Measurements from ENCODE around the gene PSME1. TPM values are rescaled to one million over a fixed set of nuclear protein-coding genes. Genes with fewer than 3 reads are reported as not detected.

Gene PSME1
- total and polyA plus RNA-seq, 10 of the 15 experiments (the other 5 are each of a cell fraction or from before 2014, with no cell fraction given), result 250 to 1,378 (median 412) TPM

GRCh38 chr14:24122416-24122815 is 13.6 kb upstream of the PSME1 start:
- no TSS peak for BruUV-seq (replicated peaks)
- peaks cover 19% of the 10 kb centered on the region for H3K4me1 ChIP-seq (ENCODE audit: control insufficient read depth, insufficient read depth, low read length)
- no peak for ATAC-seq
- POLR2A ChIA-PET, result interaction anchor here (17.1 kb wide), 1 partner anchor 14 kb away, joined by 276 read pairs; the partner anchor contains the start of genes EMC9, FITM1 and PSME1
- no peak overlapping the region for H3K4me3 ChIP-seq
- H4K20me1 ChIP-seq (ENCODE audit: control insufficient read depth, insufficient read depth), result no peaks in the 10 kb centered on the region
- FAIRE-seq, result no peak
- 89% methylated on average over 3 of the region's 4 CpGs for WGBS (ENCODE audit: insufficient coverage, insufficient replicate concordance, low lambda C conversion rate, missing lambda C conversion rate)
- TF ChIP-seq CREB1 (IDR thresholded peaks at IDR 0.05; ENCODE audit: low read depth) (no peak), RFX5 (IDR thresholded peaks at IDR 0.05; ENCODE audit: low read depth, low read length) (no peak), MEF2A (IDR thresholded peaks at IDR 0.05; ENCODE audit: insufficient read depth, low read depth, low read length) (no peak), CBX3 (IDR thresholded peaks at IDR 0.05; ENCODE audit: borderline replicate concordance, low read depth) (no peak), ZNF24 (IDR thresholded peaks at IDR 0.05) (no peak), BMI1 (IDR thresholded peaks at IDR 0.05; ENCODE audit: borderline replicate concordance) (no peak)
- H3K27ac ChIP-seq (ENCODE audit: control insufficient read depth, insufficient read depth), result no peak overlapping the region
- SMC1A ChIA-PET (ENCODE audit: uncharacterized antibody, unreplicated experiment), result interaction anchor here (0.7 to 1.2 kb wide), 2 partner anchors 9 to 32 kb away, joined by 4 read pairs; no protein-coding TSS in a partner anchor
- H3K79me2 ChIP-seq (ENCODE audit: control insufficient read depth, insufficient read depth, low read length), result no peaks in the 10 kb centered on the region
- no peak for DNase-seq (ENCODE audit: low read depth, low spot score)
- RAD21 ChIA-PET (ENCODE audit: unreplicated experiment), result no interaction called here
- intact Hi-C loops (cut with micrococcal nuclease; ENCODE audit: unreplicated experiment) (no loop called here), in situ Hi-C loops (cut with MboI) (loop anchor here (25.0 kb wide), 1 partner anchor 810 kb away; the partner anchor contains the start of genes BCL2L2, PABPN1 and PPP1R3E)
- H3K27me3 ChIP-seq (replicated peaks in 1 of 2; ENCODE audit: control insufficient read depth in 2 of 2, insufficient read depth in 2 of 2, low read length in 1 of 2), result no peaks in the 10 kb centered on the region
- no peak overlapping the region for H3K4me2 ChIP-seq (ENCODE audit: control insufficient read depth, insufficient read depth)
- peaks cover 15 to 23% of the 10 kb centered on the region in 2 experiments for H3K36me3 ChIP-seq (ENCODE audit: control insufficient read depth in 2 of 2, insufficient read depth in 2 of 2, low read length in 1 of 2)
- H3K9ac ChIP-seq (ENCODE audit: control insufficient read depth, insufficient read depth, low read length), result no peak overlapping the region
- no peak overlapping the region for H2AFZ ChIP-seq (ENCODE audit: control insufficient read depth, low read depth, low read length)
- H3K9me3 ChIP-seq (replicated peaks; ENCODE audit: control insufficient read depth, insufficient read depth, low read length), result no peaks in the 10 kb centered on the region
- CTCF ChIA-PET, result interaction anchor here (0.6 to 0.8 kb wide), 2 partner anchors 13 to 14 kb away, joined by 3 read pairs; no protein-coding TSS in a partner anchor

- ChIA-PET POLR2A (interaction anchor here (2.5 to 17.1 kb wide), 3 partner anchors 7 to 23 kb away, joined by 12 to 276 read pairs (median 52); partner anchors contain the start of genes DCAF11, EMC9, FITM1 and NRL), RAD21 (ENCODE audit: unreplicated experiment) (interaction anchor here (1.3 to 1.7 kb wide), 2 partner anchors 13 to 15 kb away, joined by 3 to 9 read pairs; partner anchors contain the start of gene PSME1), CTCF (interaction anchor here (0.7 kb wide), 1 partner anchor 8 kb away, joined by 5 read pairs; the partner anchor contains the start of genes DCAF11 and NRL), SMC1A (ENCODE audit: uncharacterized antibody, unreplicated experiment) (interaction anchor here (1.2 to 6.1 kb wide), 5 partner anchors 7 to 39 kb away, joined by 4 to 47 read pairs (median 7); partner anchors contain the start of genes DCAF11, IRF9 and NRL)
- Histone ChIP-seq H4K20me1 (ENCODE audit: control insufficient read depth, insufficient read depth) (no peaks in the 10 kb centered on the region), H2AFZ (ENCODE audit: control insufficient read depth, low read depth, low read length) (no peak overlapping the region), H3K36me3 (ENCODE audit: control insufficient read depth in 2 of 2, insufficient read depth in 2 of 2, low read length in 1 of 2) (peaks cover 13 to 18% of the 10 kb centered on the region in 2 experiments), H3K9me3 (replicated peaks; ENCODE audit: control insufficient read depth, insufficient read depth, low read length) (no peaks in the 10 kb centered on the region), H3K27me3 (replicated peaks in 1 of 2; ENCODE audit: control insufficient read depth in 2 of 2, insufficient read depth in 2 of 2, low read length in 1 of 2) (no peaks in the 10 kb centered on the region), H3K4me2 (ENCODE audit: control insufficient read depth, insufficient read depth) (peak overlapping the region; percentile 46; the same call in 1 of the 2 replicates), H3K4me1 (ENCODE audit: control insufficient read depth, insufficient read depth, low read length) (peaks cover 24% of the 10 kb centered on the region), H3K9ac (ENCODE audit: control insufficient read depth, insufficient read depth, low read length) (no peak overlapping the region; the same call in 1 of the 2 replicates), H3K79me2 (ENCODE audit: control insufficient read depth, insufficient read depth, low read length) (no peaks in the 10 kb centered on the region), H3K4me3 (no peak overlapping the region), H3K27ac (ENCODE audit: control insufficient read depth, insufficient read depth) (peak overlapping the region; percentile 78)
- DNase-seq (ENCODE audit: low read depth, low spot score) (no peak), FAIRE-seq (no peak), ATAC-seq (no peak)
- intact Hi-C loops (cut with micrococcal nuclease; ENCODE audit: unreplicated experiment) (no loop called here), in situ Hi-C loops (cut with MboI) (loop anchor here (25.0 kb wide), 1 partner anchor 811 kb away; the partner anchor contains the start of genes BCL2L2, PABPN1 and PPP1R3E)
- BruUV-seq (replicated peaks), result no TSS peak
- 98% methylated on average over 8 of the region's 8 CpGs for WGBS (ENCODE audit: insufficient coverage, insufficient replicate concordance, low lambda C conversion rate, missing lambda C conversion rate)
- no peak for TF ChIP-seq TCF7 (IDR thresholded peaks at IDR 0.05; ENCODE audit: borderline replicate concordance)
- TF ChIP-seq SREBF1 (IDR thresholded peaks at IDR 0.05; ENCODE audit: low read length), result no peak
- no peak for TF ChIP-seq SPI1 (IDR thresholded peaks at IDR 0.05; ENCODE audit: borderline replicate concordance, insufficient read depth, low read depth, low read length)
- TF ChIP-seq, protein P1, sequence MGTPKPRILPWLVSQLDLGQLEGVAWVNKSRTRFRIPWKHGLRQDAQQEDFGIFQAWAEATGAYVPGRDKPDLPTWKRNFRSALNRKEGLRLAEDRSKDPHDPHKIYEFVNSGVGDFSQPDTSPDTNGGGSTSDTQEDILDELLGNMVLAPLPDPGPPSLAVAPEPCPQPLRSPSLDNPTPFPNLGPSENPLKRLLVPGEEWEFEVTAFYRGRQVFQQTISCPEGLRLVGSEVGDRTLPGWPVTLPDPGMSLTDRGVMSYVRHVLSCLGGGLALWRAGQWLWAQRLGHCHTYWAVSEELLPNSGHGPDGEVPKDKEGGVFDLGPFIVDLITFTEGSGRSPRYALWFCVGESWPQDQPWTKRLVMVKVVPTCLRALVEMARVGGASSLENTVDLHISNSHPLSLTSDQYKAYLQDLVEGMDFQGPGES (IDR thresholded peaks at IDR 0.05), result no peak
- TF ChIP-seq, protein P2, sequence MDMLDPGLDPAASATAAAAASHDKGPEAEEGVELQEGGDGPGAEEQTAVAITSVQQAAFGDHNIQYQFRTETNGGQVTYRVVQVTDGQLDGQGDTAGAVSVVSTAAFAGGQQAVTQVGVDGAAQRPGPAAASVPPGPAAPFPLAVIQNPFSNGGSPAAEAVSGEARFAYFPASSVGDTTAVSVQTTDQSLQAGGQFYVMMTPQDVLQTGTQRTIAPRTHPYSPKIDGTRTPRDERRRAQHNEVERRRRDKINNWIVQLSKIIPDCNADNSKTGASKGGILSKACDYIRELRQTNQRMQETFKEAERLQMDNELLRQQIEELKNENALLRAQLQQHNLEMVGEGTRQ (IDR thresholded peaks at IDR 0.05; ENCODE audit: borderline replicate concordance, low read depth, low read length), result no peak
- no peak for TF ChIP-seq MXI1 (IDR thresholded peaks at IDR 0.05; ENCODE audit: low read depth, low read length)
- TF ChIP-seq ZBTB33 (IDR thresholded peaks at IDR 0.05), result no peak
Observed at GRCh38 chr14:24122898-24123297, 13.1 kb upstream of the PSME1 start.
